GM19035 (cell line): ENCODE measurements around the gene BEST3.
"Not testable (repeated sequence)": the region's sequence is repeated elsewhere in the genome, so short reads cannot be mapped to it uniquely, and the experiment has no call there.

ENCODE experiments used
- ATAC-seq: cut with Tn5 transposase; IDR thresholded peaks from one replicate; pipeline ENCODE4 v1.9.1; 2021; ENCODE audit not compliant: unreplicated experiment

Gene BEST3

DNA sequence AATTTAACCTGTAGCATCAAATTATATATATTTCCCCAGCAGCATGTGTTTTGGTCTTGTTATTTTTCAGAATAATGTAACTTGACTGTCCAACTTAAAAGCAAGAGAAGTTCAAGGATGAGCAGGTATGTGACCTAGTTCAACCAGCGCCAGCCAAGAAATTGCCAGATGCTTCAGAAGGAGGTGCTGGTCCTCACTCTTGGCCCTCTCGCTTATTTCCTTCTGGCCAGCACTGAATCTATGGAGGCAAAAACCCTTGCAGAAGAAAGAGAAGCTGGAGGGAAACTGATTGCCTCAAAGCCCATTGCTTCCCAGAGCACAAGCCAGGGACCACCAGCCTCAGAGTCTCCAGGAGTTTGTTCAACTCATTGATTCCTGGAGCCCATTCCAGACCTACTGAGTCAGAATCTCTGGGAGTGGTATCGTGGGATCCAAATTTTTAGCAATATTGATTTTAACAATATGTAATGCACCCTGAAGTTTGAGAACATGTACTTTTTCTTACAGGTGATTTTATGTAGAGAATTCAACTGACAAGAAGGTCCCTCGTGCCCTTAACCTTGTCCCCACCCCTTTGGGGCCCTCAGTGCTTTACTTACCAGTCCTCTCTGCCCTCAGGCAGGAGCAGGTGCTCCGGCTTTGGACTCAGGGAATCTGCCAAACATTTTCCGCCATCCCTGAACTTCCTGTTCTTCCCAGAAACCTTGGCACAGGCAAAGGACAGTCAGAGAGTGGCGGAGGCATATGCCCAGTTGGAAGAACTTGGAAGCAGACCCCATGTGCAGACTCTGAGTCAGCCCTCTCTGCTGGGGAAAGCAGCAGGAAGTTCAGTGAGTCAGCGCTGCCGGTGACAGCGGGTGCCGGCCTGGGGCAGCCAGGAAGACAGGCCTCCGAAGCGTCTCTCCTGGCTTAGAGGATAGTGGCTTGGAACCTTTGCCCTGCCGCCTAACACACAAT lies 10.4 kb downstream of the BEST3 start:
- ATAC-seq, result no peak

DNA sequence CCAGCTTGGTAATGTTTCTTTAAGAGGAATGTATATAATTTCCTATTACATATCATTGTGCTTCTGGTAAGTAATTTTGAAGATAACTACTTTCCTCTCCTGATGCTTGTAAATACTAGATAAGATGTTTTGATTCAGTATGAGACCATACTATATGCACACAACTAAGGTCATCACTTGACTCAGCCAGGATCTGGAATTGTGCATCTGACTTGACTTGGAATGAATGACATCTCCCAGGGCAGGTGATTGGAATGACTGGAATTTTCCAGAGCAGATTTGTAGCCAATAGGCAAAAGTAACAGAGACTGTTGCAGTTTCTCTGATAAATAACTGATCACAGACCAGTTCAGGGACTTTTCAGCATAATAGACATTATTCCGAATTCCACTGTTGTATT lies 11.1 kb downstream of the BEST3 start:
- ATAC-seq, result no peak

DNA sequence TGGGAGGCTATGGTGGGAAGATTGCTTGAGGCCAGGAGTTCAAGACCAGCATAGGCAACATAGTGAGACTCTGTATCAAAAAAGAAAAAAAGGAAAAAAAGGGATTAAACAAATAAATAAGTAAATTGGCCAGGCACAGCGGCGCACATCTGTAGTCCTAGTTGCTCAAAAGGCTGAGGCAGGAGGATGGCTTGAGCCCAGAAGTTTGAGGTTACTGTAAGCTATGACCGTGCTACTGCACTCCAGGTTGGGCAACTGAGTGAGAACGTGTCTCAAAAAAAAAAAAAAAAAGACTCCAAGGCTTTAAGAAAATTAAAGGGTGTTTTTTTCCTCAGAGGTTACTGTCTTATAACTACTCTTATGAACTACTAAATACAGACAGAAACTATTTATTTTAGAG lies 11.7 kb downstream of the BEST3 start:
- ATAC-seq, result no peak

DNA sequence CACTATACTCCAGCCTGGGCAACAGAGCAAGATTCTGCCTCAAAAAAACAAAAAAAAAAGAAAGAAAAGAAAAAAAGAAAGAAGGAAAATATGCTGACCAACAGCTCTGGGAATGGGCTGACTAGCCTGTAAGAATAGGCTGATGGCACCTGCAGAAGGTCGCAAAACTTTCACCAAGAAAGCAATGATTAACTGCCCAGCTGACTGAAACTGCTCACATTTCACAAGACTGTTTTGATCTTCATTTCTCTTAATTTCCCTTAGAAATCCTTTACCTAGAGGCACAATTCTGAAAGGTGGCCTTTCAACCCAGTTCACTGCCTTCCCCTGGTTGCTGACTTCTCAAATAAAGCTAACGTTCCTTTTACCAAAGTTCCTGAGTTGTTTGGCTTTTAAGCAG lies 12.4 kb downstream of the BEST3 start:
- no peak for ATAC-seq

DNA sequence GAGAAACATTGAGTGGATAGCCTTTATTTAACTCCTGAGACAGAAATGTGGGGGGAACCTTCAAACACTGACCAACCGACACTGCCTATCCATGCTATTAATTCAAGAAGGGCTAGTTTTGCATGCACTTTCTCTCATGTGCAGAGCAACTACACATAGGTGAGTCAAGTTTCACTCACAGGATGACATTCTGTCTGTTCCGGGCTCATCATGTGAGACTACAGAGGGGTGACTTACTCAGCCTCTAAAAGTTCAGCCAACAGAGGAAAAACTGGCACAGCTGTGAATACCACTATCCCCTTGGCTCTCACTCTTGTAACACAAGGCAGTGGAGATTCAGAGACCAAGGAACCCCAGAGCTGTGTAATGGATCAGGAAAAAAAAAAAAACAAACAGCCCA lies 13.3 kb downstream of the BEST3 start:
- ATAC-seq, result no peak

DNA sequence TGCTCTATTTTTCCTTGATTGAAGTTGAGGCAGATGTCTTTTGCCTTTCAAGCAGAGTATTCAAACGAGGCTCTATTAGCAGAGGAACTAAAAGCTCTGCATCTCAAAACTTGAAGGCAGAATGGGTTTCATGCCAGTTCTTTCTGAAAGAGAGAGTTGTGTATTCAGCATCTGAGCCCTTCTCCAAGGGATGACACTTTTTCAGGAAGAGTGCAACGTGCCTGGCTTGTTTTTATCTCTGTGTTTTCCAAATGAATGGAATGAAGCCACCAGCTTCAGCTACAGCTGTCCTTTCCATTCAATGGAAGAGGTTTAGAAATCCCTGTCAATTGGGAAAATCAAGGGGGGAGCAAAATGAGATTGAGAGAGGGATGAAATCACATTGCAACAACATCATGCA lies 14.6 kb downstream of the BEST3 start:
- ATAC-seq, result no peak

DNA sequence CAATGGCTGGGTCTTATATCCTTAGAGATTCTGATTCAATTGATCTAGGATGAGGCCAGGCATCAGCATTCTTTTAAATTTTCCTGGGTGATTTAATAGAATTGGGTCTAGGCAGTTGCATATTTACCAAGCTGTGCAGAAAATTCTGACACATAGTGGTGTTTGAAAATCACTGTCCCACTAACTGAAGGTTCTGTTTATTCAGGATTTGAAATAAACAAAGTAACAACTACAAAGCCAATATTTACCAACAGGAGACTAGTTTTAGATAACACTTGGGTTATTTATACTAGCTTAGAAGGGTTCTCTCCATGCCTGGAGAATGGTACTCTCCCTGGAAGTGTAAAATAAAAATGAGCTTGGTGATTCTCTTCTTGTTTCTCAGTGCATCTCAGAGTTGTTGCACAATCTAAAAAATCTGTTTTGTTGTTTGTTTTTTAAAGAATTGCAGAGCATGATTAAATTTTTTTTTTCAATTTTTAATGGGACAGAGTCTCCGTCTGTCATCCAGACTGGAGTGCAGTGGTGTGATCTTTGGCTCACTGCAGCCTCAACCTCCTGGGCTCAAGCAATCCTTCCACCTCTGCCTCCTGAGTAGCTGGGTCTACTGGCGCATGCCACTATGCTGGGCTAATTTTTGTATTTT lies 16.9 kb downstream of the BEST3 start:
- ATAC-seq, result no peak

DNA sequence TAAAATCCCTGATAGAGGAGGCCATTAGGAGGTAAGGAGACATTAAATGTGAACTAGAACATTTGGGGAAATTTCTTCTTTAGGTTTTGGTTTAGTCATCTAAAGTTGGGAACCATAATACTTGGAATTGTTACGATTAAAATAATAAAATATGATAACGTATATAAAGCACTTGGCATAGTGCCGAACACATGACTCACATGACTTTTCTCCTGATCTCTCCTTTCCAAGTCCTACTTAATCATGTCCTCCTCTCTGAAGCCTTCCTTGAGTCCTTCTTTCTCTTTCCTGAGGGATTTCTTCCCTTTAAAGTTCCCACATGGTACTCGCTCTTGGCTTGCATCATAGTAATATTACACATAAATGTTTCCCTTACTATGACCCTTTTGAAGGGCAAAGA lies 20.0 kb downstream of the BEST3 start:
- no peak for ATAC-seq

DNA sequence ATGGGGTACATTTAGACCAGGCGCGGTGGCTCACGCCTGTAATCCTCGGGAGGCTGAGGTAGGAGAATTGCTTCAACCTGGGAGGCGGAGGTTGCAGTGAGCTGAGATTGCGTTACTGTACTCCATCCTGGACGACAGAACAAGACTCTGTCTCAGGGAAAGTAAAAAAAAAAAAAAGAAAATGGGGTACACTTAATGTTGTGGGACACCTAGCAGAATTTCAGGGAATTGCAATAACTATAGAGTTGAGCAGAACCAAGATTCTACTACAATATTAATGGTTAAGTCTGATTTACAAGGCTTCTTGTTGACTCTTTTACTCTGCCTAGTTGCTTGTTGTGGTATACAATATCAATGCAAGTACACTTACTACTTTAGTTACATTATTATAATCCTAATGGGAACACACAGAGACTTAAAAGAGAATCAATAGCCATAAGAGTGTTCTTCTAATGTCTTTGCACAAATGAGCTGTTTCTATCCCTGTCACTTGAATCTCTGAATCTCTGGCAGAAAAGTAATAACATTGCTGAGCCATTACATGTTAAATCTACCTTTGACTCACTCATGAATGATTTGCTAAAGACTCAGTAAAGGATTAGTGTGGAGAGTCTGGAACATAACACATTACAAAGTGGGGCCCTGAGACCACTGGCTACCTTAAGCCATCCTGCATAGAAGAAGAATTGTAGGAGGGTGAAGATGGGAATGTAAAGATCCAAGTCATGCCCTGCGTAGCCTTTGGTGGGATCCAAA lies 22.7 kb downstream of the BEST3 start:
- ATAC-seq, result no peak

DNA sequence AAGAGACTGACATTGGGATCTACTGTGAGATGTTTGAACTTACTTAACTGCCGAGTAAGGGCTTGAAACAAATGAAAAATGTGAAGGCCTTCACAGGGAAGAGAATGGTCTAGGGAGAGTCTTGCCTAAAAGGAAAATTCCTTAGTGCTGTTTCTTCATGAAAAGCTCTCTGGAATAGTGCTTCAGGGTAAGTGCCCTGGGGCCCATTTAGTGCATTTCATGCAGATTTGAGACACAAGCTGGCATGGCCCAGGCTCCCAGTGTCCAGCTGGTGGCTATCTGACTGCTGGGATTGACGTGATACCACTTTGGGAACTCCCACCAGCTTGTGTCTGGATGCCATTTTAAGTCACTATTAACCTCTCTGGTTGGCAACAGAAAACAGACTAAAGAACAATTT lies 26.9 kb downstream of the BEST3 start:
- ATAC-seq, result no peak

DNA sequence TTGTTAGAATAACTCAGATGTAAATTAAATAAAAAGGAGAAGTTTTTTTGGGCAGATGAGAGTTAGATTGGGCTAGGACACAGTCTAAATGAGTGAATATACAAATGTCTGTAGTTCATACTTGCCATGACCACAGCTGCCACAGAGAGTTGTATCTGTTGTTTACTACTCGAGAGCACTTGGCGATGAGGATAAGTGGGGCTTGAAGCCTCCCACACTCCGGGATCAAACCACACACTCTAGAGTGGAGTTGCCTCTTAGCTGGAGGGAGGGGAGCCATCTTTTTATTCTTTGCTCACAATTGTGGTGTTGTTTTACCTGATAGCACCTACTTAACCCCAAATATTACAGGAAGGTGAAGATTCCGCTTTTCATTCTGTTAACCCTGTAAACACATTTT lies 27.5 kb downstream of the BEST3 start:
- no peak for ATAC-seq

DNA sequence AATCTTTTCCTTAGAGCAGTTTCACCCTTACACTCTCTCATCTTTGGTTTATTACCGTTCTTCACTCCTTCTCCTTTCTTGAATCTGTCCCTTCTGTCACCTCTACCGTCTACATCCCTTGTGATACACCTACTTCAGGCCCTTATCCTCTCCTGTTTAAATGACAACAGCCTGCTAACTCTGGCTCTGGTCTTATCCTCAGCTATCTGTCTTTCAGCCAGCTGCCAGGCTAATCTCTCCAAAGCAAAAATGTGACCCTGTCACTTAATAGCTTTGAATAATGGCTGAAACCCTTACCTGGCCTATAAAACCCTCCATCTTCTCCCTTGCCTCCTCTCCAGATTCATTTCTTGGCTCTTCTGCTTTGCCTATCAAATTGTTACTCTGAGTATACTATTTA lies 32.3 kb downstream of the BEST3 start:
- no peak for ATAC-seq

DNA sequence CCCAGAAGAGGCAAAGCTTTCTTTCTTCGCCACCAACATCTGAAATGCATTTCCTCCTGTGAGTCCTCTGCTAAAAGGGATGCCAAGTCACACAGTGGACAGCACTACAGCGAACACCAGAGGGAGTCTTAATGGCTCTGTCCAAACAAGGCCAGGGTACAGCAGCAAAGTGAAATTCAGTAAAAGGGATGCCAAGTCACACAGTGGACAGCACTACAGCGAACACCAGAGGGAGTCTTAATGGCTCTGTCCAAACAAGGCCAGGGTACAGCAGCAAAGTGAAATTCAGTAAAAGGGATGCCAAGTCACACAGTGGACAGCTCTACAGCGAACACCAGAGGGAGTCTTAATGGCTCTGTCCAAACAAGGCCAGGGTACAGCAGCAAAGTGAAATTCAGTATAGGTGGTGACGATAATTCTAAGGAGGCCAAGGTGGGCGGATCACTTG lies 34.1 kb downstream of the BEST3 start:
- not testable (repeated sequence) for ATAC-seq

DNA sequence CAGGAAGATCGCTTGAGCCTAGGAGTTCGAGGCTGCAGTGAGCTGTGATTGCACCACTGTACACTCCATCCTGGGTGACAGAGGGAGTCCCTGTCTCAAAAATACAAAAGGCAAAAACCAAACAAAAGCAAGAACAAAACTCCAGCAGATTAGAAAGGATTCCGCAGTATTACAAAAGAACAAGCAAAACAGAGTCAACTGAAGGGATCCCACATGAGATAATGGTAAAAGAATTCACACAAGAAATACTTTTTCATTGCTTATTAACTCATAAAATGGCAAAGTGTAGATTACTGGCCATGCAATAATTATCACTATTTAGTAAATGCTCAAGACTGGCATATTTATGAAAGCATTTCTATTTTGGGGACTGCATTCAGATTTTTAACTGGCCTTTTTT lies 35.4 kb downstream of the BEST3 start:
- ATAC-seq, result no peak

DNA sequence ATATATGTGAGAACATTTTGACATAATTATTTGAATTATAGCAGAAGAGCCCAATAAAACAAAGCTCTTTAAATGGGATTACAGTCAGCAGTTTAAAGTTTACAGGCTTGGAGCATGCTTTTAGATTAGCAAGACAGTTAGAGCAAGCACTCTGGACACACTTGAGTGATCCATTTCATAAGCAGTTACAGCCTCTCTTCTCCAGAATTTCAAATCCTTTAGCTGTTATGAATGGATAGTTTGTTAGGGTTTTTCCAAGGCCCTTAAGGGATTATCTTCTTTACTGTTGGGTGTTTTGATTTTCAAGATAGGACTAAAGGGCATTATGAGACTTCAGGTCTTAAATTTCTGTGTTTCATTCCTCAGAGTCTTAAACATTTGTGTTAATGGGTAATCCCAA lies 36.3 kb downstream of the BEST3 start:
- ATAC-seq, result no peak

DNA sequence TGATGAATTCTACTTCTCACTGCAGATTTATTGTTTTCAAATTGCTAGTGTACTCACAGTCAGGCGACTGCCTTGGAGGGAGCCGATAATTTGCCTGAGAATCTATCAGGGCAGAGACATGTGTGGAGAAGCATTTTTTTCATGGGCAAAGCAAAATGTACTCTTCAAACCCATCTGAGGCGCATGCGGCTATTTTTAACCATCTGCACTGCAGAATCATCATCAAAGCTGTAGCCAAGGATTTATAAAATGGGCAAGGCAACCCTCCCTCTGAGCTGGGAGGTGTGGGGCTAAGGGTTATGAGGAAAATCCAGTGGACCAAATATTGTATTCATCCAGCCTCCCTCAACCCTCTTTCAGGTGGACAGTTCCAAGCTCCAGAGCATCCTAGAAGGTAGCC lies 37.7 kb downstream of the BEST3 start:
- ATAC-seq, result no peak

DNA sequence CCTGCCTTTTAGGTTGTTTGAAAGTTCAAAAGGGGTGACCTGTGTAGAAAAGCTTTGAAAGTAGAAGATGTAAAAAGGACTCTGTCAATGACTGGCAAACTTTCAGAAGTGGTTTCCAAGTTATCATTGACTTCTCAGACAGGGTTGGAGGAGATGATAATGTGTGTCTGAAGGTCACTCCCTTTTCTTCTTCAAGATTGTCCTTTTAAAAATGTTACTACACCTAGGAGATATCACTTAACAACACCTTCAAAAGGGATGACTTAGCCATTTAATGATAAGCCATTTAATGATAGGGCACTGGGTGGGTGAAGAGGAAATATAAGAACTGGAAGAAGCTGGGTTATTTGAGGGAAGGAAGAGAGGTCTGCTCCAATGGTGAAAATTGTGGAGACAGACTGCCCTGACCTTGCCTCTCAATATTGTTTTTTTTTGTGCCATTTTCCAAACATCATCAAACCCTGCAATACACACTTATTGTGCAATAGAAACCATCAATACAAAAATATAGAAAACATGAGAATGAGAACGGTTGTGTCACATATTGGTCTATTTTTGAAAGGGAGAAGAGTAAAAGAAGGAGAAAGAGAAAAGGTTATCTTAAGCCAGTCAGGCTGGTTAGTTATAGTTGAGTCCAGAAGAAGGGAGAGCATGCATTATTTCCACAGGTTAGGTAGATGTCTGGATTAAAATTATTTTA lies 38.8 kb downstream of the BEST3 start:
- ATAC-seq, result no peak

DNA sequence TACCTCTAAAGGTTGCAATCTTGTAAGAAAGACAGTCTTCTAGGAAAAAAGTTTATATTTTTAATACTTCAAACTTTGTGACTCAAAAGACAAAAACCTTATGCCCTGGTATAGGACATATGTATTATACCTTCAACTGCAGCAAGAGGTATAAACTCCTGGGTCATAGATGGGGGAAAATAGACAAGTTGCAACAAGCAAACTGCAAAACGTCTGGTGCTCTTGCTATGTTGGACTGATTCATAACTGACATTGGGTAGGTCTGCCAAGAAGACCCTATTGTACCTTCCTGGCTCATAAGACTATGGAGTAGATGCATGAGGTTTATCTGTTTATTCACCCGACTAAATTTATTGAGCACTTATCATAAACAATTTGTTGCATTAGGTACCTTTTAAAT lies 40.9 kb downstream of the BEST3 start:
- no peak for ATAC-seq

DNA sequence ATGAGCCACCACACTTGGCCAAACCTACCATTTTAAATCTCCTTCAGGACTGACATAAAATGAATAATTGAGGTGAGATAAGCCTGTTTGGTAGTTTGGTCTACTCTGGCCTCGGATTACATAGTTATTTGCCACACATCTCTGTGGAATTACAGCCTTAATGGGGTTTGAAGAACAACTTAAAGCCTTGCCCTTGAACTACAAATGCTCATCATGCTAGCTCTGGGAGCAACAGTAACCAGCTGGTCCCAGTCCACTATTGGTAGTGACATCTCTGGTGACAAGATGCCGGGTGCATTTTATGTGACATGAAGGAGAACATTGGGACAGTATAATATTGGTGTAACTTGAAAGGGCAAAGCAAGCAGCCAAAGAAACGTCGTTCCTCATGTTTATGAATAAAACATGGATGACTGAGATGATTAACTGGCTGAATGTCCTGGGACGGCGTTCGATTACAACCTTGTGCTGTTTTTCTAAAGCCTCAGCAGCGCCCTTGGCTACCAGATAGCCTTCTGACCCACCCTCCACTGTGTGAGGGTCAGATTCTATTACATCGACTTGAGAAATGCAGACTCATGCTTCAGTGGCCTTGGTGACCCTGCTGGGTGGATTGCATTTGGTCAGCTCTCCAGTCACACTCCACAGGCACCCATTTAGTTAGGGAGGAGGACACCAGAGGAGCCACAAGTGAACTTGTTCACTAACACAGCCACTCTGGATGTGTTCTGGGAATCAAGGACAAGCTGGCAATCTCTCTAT lies 41.5 kb downstream of the BEST3 start:
- ATAC-seq, result no peak

DNA sequence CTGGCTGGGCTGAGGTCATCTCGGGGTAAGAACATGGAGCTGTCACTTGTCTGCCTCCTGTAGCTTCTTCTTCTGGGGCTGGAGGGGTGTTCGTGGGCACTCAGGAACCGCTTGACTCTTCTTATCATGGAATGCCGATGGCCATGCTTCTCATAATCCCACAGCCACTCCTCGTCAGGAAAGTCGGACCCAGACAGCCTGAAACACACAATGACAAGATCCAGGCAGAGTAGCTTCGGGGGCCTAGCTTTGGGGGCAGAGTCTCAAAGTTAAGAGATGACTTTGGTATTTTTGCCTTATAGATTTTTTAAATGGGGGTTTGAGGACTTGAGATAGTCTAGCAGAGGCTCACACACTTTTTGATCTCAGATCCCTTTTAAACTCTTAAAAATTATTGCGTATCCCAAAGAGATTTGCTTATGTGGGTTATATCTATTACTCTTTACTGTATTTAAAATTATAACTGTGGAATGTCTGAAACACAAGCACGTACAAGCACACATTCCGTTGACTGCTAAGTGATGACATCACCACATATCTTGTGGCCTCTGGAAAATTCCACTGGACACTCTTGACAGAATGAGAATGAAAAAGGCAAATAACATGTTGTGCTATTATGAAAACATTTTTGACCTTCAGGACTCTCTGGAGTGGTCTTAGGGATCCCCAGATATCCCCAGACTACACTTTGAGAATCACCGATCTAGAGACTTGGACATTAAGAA lies 43.3 kb downstream of the BEST3 start:
- ATAC-seq, result no peak
